HG03565 (cell line): ENCODE measurements around the gene UGT2B28.
"Not testable (repeated sequence)": the region's sequence is repeated elsewhere in the genome, so short reads cannot be mapped to it uniquely, and the experiment has no call there.

Experiments
- ATAC-seq: cut with Tn5 transposase; IDR thresholded peaks from one replicate; pipeline ENCODE4 v1.9.1; 2021; ENCODE audit warnings: mild to moderate bottlenecking, moderate library complexity; ENCODE audit not compliant: unreplicated experiment

UGT2B28 gene

DNA sequence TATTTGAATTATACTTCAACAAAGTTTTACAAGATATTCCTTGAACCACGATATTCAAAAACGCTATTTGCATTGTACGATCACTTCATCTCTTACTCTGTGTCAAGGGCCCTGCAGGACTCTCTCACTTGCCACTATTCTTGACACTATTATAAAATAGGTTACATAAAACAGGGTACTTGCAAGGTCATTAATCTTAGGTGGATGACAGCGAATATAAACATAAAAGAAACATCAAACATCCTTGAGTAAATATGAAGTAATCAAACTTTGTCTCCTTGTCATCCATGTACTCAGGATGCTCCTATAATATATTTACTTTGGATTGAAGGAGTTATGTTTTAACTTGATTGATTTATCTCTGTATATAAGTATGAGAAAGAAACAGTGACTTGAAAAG, at the start of gene UGT2B28:
Gene UGT2B28 (plus strand): TSS at position 395 of the 400 bp plus-strand sequence. CDS start 26 bp downstream, outside the sequence.
- ATAC-seq, result not testable (repeated sequence)

DNA sequence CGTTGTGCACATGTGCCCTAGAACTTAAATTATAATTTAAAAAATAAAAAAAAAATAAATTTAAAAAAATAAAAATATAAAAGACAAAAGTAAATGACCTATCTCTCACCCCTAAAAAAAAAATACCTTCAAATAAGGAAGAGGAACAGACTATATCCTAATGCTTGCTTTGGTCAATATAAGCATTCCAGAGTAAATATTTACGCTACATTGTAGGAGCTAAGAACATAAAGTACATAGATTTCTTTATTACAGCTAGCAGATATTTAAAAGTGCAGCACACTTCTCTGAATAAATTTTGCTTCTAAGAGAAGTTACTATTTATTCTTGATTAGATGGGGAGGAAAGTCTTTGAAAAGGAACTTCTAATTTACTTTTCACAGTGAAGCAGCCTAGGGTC, 41.2 kb upstream of the UGT2B28 start:
- no peak for ATAC-seq

DNA sequence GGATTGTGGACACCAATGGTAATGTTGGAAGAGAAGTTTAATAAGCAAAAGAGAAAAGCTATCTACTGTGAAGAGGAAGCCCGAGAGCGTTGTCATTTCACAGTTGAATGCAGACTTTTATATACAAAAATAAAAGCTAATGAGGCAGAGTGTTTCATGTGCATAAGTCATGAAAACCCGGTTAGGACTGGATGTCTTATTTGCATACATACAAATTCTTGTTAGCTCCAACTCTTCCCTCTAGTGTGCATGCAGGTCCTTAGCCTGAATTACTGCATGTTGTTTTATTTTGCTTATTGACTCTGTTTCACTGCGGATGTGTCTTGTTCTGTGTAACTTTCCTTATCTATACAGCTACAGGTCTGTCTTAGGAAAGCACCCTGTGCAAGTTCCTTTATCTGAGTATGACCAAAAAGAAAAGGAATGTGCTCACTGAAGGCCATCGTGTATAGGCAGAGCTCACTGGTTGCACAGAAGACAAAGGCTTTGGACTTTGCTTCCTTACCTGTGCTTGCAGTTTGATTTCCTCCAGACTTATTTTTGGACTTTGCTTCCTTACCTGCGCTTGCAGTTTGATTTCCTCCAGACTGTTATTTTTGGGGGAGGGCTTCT, 40.6 kb upstream of the UGT2B28 start:
- ATAC-seq, result no peak

DNA sequence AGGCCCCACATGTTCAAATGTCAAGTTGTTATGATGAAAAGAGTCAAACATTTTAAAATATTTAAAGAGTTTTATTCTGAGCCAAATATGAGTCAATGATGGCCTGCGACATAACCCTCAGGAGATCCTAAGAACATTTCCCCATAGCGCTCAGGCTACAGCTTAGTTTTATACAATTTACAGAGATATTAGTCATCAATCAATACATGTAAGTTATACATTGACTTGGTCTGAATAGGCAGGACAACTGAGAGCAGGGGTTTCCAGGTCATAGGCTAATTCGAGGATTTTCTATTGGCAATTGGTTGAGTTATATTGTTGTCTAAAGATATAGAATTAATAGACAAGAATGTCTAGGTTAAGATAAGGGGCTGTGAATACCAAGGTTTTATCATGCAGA, 39.5 kb upstream of the UGT2B28 start:
- not testable (repeated sequence) for ATAC-seq

DNA sequence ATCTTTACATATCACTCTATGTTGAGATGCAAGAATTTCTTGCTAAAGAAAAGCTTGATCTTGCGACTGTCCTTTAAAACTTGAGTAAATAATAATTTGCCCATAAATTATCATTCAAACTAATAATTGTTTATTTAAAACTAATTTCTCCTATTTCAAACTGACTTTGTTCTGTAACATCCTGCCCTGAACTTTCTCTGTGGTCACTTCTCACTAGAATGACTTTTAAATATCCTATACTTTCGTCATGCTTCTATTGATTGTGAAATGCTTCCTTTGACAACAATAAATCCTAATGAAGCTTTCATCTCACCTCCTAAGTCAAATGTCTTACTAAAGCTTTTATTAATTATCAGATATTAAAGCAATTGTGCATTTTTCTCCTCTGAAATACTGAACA, 38.5 kb upstream of the UGT2B28 start:
- not testable (repeated sequence) for ATAC-seq

DNA sequence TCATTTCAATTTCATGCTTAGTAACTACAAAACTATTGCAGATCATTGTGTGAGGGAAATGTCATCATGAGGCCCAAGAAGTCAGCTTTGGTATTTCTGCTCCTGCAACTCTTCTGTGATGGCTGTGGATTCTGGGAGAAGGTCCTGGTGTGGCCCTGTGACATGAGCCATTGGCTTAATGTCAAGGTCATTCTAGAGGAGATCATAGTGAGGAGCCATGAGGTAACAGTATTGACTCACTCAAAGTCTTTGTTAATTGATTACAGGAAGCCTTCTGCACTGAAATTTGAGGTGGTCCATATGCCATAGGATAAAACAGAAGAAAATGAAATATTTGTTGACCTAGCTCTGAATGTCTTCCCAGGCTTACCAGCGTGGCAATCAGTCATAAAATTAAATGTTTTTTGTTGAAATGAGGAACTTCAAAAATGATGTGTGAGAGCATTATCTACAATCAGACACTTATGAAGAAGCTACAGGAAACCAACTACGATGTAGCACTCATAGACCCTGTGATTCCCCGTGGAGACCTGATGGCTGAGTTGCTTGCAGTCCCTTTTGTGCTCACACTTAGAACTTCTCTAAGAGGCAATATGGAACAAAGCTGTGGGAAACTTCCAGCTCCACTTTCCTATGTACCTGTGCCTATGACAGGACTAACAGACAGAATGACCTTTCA, 37.6 kb upstream of the UGT2B28 start:
- ATAC-seq, result not testable (repeated sequence)

DNA sequence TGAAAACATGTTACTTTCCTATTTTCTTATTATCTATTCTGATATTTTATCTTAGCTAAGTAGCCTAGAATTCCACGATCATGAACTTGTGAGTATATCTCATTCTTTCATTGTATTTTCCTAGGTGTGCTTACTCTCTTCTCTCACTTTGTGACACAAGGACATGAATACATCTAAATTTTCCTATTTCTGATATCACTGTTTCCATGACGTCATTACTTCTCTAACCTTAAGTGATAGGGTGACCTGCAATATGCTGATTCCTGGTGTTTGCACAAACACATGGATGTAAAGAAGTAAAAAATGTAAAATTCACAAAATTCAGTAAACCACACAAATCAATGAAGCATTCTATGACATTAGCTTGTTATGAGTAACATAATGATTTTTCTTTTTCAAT, 29.4 kb upstream of the UGT2B28 start:
- ATAC-seq, result not testable (repeated sequence)

DNA sequence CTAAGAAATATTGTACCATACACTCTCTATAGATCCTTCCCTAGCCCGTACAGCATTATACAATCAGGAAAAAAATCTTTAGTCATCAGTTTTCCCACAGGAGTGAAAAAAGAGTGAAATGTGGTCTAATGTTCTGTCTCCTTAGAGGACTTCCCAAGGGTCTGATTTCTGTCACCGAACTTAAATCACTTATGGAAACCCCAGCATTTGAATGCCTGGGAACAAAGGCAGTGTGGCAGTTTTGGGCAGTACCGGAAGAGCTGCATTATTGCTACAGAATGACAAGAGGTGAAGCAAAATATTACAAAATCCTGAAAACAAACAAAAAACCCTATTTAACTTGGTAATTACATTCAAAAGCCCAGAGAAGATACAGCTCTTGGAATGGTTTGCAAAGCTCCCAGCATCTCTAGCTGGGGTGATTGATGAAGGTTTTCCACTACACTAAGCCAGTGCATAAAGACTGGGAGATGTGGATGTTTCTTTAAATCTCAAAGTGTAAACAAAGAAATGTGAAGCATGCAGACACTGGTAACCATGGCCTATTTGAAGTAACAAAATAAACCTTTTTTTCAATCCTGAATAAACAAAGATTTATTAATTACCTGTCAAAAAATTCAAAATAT, 27.0 kb upstream of the UGT2B28 start:
- ATAC-seq, result not testable (repeated sequence)

DNA sequence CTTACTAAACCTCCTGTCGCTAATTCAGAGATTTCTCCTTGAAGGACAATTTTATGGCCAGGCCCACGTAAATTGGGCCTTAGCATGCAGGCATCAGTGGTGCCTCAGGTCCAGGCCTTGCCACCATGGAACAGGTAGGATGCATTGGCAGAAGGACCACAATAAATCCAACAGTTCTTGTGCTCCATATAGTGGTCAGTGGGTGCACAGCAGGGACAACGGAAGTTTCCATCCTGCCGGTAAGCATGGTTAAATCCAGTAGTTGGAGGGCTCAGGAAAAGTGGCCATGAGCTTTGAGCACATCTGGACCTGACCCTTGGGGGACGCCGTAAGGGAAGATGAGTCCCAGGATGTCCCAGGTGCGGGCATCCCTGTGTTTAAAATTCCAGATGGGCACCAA, 11.7 kb upstream of the UGT2B28 start:
- ATAC-seq, result not testable (repeated sequence)

DNA sequence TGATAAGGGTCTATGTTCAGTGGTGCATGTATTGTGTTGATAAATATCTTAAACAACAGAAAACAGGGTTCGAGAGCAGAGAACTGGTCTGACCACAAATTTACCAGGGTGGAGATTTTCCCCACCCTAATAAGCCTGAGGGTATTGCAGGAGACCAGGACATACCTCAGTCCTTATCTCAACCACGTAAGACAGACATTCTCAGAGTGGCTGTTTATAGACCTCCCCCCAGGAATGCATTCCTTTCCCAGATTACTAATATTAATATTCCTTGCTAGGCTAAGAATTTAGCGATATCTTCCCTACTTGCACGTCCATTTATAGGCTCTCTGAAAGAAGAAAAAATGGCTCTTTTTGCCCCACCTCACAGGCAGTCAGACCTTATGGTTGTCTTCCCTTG, 16.1 kb downstream of the UGT2B28 start:
- not testable (repeated sequence) for ATAC-seq

DNA sequence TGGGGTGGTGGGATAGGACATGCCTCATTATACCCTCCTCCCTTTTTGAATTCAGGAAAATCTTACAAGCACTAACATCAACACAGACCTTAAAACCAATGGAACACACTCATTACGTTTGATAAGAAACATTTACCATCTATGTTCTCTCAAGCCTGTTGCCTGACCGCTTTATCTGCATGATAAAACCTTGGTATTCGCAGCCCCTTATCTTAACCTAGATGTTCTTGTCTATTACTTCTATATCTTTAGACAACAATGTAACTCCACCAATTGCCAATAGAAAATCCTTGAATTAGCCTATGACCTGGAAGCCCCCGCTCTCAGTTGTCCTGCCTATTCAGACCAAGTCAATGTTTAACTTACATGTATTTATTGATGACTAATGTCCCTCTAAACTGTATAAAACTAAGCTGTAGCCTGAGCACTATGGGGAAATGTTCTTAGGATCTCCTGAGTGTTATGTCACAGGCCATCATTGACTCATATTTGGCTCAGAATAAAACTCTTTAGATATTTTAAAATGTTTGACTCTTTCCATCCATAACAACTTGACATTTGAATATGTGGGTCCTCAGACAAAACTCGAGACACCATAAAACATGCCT, 28.3 kb downstream of the UGT2B28 start:
- ATAC-seq, result not testable (repeated sequence)

DNA sequence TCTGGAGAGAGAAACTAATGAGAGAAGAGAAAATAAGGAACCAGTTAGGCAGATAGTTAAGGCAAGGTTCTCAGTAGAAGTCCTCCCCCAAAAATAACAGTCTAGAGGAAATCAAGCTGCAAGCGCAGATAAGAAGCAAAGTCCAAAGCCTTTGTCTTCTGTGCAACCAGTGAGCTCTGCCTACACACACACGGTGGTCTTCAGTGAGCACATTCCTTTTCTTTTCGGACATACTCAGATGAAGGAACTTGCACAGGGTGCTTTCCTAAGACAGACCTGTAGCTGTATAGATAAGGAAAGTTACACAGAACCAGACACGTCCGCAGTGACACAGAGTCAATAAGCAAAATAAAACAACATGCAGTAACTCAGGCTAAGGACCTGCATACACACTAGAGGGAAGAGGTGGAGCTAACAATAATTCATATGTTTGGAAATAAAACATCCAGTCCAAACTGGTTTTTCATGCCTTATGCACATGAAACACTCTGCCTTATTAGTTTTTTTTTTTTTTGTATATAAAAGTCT, 29.3 kb downstream of the UGT2B28 start:
- ATAC-seq, result not testable (repeated sequence)

DNA sequence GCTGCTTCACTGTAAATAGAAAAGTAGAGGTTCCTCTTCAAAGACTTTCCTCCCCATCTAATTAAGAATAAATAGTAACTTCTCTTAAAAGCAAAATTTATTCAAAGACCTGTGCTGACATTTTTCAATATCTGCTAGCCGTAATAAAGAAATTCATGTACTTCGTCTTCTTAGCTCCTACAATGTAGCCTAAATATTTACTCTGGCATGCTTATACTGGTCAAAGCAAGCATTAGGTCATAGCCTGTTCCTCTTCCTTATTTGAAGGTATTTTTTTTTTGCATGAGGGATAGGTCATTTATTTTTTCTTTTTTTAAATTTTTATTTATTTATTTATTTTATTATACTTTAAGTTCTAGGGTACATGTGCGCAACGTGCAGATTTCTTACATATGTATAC, 30.0 kb downstream of the UGT2B28 start:
- not testable (repeated sequence) for ATAC-seq

DNA sequence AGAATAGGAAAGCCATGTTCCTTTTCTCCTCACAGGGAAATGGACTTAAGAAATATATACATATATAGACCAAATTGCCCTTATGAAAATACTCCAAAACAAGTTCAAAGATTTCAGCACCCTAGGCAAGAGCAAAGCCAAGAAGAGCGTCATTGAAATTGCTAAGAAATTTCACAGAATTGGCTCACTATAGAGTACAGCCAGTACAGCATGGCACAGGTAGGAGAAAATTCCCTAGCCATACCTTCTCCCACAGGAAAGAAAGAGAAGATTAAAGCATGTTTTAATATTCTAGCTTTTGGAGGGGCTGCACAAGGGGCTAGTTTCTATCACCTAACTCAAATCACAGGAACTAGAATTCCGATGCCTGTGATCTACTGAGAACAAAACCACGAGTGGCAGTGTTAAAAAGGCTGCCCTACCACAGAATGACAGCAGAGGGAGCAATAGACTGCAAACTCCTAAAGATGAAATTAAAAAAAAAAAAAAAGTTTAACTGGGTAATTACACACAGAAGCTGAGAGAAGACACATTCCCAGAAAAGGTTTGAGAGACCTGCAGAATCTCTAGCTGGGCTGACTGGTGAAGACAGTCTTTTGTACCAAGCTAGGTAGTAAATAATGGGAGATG, 37.5 kb downstream of the UGT2B28 start:
- peak; percentile 54 for ATAC-seq

DNA sequence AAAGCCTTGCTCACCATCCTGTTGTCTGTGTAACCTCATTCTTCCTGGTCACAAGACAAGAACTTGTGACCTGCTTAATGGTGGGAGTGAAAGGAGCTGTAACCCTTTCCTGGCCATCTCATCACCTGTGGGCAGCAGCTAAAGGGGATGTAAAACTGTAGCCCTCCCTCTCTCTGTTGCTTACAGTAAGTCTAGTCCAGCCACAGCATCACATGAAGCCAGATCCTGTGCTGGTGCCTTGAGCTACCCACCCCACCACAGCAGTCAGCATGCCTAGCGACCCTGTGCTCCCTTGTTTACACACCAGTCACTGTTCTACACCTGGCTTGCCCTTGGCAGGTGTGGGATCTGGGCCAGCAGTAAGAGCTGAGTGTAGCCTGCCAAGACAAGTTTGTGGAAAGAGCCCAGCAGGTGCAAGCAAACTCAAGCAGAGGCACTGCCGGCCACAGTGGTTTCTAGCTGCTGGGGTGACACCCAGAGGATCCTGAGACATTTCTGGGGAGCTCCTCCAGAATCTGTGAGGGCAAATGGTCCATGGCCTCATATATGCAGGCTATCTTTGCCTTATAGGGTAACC, 41.0 kb downstream of the UGT2B28 start:
- no peak for ATAC-seq

DNA sequence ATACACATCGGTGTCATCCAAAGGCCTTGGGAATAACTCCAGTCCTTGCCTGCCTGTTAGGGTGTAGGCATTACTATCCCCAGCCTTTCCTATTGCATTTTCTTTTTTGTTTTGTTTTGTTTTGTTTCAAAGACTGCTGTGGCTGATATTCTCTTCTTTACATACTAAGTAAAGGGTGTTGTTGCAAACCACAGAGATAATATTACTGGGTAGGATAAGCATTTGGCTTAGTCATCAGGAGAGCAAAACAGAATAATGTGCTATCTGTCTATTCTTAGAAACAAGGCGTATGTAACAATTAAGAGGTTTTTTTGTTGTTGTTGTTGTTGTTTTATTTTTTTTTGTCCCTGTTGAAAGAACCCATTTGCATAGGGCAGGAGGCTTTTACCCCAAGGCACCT, 41.8 kb downstream of the UGT2B28 start:
- no peak for ATAC-seq

DNA sequence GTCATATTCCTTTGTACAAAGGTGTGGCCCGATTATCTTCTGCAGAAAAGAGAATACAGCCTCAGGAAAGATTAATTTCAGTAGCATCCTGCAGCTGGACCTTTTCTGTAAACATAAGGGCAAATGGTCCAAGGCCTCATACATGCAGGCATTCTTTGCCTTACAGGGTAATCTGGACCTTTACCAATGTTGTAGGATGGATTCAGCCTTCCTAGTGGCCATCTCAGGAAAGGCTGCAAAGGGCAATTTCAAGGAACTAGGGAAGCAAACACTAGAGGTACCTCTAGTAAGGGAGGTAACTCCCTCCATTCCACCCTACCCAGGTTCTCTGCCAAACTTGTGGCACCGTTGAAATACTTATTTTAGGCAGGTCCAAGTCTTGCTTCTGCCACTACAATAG, 43.0 kb downstream of the UGT2B28 start:
- ATAC-seq, result no peak

DNA sequence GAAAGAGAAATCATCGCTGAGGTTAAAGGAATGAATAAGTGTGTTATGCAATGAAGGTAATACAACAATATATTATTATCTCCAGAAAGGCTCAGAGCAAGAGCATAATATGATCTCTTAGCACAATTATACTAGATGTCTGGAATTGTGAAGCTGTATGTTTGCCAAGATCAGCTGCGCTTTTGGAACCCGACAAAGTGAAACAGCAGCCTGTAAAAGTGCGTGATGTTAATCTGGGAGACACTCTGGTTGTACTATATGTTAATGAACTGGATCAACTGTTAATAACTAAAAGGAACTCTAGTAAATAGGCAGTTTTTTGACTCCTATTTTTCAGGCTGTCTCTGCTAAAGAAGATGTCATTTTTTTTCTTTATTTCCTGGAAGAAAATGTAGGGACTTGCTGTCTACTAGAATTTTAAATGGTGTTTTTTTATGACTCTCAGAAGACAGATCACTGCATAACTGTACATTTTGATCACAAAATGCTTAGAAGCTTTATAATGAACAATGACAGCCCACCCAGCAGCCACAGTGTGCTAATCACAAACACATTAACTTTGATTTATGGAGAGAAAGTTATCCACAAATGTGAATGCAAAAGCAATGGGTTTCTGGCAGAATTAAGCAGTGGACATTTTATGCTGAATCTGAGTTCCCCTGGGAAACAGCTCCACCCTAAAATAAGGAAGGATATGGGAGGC, 50.2 kb downstream of the UGT2B28 start:
- no peak for ATAC-seq

DNA sequence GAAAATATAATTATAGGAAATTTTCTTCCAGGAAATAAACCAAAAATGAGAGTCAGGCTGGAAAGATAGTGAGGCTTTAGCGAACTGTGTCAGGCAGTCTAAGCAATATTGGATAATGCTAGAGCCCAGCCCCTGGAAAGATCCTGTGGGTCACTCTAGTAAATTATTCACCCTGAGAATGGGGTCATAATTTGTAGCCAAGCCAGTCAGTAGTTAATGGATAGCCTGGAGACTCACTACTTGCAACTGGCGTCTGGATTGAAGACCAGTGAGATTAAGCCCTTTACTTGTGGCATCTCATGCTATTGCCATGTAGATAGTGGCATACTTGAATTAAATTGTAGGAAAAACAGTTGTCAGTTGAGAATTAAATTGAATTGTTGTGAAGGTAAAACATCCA, 51.0 kb downstream of the UGT2B28 start:
- not testable (repeated sequence) for ATAC-seq

DNA sequence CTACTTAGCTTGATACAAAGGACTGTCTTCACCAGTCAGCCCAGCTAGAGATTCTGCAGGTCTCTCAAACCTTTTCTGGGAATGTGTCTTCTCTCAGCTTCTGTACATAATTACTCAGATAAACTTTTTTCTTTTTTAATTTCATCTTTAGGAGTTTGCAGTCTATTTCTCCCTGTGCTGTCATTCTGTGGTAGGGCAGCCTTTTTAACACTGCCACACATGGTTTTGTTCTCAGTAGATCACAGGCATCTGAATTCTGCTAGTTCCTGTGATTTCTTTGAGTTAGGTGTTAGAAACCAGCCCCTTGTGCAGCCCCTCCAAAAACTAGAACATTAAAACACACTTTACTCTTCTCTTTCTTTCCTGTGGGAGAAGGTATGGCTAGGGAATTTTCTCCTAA, 55.2 kb downstream of the UGT2B28 start:
- ATAC-seq, result not testable (repeated sequence)
